Mesodermal cell (in vitro differentiated cells): Measurements from ENCODE around the gene WDR17.

Source experiments
- H3K27ac ChIP-seq: 2 replicates; pipeline ENCODE4 v1.7.0; 2013; ENCODE audit warnings: mild to moderate bottlenecking, low read depth, low read length, moderate library complexity; ENCODE audit not compliant: severe bottlenecking
- H3K36me3 ChIP-seq: 2 replicates; pipeline ENCODE4 v1.7.1; 2013; ENCODE audit warnings: mild to moderate bottlenecking, low read length, moderate library complexity; ENCODE audit not compliant: control insufficient read depth, insufficient read depth
- H3K4me1 ChIP-seq: one replicate; pipeline ENCODE4 v1.7.1; 2013; ENCODE audit warnings: mild to moderate bottlenecking, low read length; ENCODE audit not compliant: insufficient read depth, control insufficient read depth, poor library complexity, severe bottlenecking
- H3K4me3 ChIP-seq: 2 replicates; pipeline ENCODE4 v1.7.0; 2013; ENCODE audit warnings: low read length, control low read depth, mild to moderate bottlenecking; ENCODE audit not compliant: insufficient read depth, poor library complexity, severe bottlenecking; ENCODE audit errors: extremely low read depth
- H3K9me3 ChIP-seq: 2 replicates; pipeline ENCODE4 v1.7.1; 2013; ENCODE audit warnings: mild to moderate bottlenecking, low read length, moderate library complexity; ENCODE audit not compliant: control insufficient read depth
- WGBS, 2 experiments: methylation state at CpG; one replicate each; pipeline ENCODE4 v1.1.5; 2013; ENCODE audit warnings: missing lambda C conversion rate in 2 of 2; ENCODE audit not compliant: insufficient coverage in 2 of 2; 5-methylcytosine and 5-hydroxymethylcytosine counted together

The WDR17 gene

DNA sequence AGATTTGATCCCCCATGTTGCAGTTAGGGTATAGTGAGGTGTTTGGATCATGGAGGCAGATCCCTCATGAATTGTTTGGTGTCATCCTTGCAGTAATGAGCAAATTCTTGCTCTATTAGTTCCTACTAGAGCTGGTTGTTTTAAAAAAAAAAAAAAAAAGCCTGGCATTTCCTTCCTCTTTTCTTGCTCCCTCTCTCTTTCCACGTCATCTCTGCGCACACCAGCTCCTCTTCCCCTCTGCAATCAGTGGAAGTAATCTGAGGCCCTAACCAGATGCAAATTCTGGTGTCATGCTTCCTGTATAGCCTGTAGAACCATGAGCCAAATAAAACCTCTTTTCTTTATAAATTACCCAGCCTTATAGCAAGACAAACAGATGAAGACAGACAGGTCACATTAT, 24.5 kb downstream of the WDR17 start:
- Histone ChIP-seq H3K27ac (no peak overlapping the region), H3K9me3 (no peaks in the 10 kb centered on the region), H3K4me3 (no peak overlapping the region), H3K36me3 (no peaks in the 10 kb centered on the region), H3K4me1 (no peaks in the 10 kb centered on the region)
- WGBS, 2 experiments, result 100% methylated on average over 2 of the region's 2 CpGs

DNA sequence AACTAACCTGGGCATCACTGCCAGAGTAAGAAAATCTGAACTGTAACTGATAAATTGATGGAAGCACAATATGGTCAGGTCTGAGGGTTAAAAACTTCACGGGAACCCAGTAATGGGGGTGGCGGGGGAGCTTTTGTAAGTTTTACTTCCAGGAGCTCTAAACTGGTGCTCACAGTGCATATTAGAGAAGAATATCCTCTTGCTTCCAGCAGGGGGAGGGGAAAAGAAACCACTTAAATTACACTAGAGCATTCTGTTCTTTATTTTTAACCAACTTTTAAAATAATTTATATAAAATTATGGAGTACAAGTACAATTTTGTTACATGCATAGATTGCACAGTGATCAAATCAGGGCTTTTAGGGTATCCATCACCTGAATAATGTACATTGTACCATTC, 33.7 kb downstream of the WDR17 start:
- H3K27ac ChIP-seq, result no peak overlapping the region
- 80 to 100% methylated on average over 1 to 2 of the region's 2 CpGs for WGBS, 2 experiments
- H3K36me3 ChIP-seq, result no peaks in the 10 kb centered on the region
- no peaks in the 10 kb centered on the region for H3K4me1 ChIP-seq
- no peak overlapping the region for H3K4me3 ChIP-seq
- no peaks in the 10 kb centered on the region for H3K9me3 ChIP-seq

DNA sequence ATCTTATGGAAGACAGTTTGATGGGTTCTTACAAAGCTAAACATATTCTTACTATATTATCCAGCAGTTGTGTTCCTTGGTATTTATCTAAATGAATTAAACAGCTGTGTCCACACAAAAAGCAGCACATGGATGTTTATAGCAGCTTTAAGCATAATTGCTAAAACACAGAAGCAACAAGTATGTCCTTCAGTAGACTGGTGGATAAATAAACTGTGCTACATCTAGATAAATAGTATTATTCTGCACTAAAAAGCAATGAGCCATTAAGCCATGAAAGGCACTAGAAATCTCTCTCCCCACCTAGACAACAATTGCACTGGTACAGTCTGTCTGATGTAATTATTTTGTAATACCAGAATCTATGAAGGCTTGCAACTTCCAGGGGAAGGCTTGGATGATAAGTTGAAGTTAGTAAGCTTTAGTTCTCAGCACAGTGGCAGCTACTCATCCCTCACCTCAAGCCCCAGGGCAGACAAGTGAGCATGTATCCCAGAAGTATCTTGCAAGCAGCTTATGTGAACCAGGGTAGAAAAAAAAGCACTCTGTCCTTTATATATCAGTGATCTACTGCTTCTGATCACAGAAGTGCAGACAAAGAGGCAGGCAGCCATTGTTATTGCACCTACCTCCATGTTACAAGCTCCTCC, 36.9 kb downstream of the WDR17 start:
- Histone ChIP-seq H3K4me1 (no peaks in the 10 kb centered on the region), H3K9me3 (no peaks in the 10 kb centered on the region), H3K27ac (no peak overlapping the region), H3K4me3 (no peak overlapping the region), H3K36me3 (no peaks in the 10 kb centered on the region)

DNA sequence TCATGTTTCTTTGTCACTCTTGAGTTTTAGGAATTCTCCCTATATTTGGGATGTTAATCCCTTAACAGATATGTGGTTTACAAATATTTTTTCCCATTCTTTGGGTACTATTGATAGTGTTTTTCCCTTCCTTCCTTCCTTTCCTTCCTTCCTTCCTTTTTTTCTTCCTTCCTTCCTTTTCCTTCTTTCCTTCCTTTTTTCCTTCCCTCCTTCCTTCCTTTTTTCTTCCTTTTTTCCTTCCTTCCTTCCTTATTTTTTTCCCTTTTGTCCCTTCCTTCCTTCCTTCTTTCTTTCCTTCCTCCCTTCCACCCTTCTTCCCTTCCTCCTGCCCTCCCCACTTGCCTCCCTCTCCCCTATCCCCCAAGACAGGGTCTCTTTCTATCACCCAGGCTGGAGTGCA, 42.1 kb downstream of the WDR17 start:
- Histone ChIP-seq H3K36me3 (no peaks in the 10 kb centered on the region), H3K4me1 (no peaks in the 10 kb centered on the region), H3K27ac (no peak overlapping the region), H3K9me3 (no peaks in the 10 kb centered on the region), H3K4me3 (no peak overlapping the region)

DNA sequence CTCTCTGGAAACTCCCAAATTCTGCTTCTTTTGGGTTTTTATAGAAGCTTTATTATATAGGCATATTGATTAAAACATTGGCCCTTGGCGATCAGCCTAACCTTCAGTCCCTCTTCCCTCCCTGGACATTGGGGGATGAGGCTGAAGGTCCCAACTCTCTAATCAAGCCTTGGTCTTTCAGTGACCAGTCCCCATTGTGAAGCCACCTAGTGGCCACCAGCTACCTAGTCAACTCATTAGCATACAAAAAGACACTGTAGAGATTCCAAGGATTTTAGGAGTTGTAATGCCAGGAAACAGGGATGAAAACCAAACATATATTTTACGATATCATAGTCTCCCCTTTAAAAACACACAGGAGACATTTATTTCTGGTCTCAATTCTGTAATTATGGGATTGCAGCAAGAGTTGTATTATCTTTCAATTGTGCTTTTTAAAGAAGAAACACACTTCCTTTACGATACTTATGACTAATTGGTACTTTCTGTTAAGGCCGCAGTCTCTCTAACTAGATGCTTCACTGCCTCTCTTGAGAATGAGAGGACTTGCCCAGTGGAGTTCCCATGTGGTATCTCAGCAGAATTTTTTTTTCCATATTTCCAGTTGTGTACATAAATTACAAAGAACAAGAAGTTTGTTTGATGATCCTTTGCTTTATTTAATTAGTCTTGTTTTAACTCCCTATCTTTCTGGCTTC, 58.2 kb downstream of the WDR17 start:
- Histone ChIP-seq H3K4me3 (no peak overlapping the region), H3K36me3 (no peaks in the 10 kb centered on the region), H3K27ac (no peak overlapping the region), H3K4me1 (no peaks in the 10 kb centered on the region), H3K9me3 (no peaks in the 10 kb centered on the region)
- WGBS, 2 experiments, result 88% methylated on average over 2 of the region's 4 CpGs; no CpG with 5 or more reads in 1 of the 2 experiments

GRCh38 chr4:176125063-176125462, 59.4 kb downstream of the WDR17 start:
- Histone ChIP-seq H3K4me3 (no peak overlapping the region), H3K36me3 (no peaks in the 10 kb centered on the region), H3K27ac (no peak overlapping the region), H3K4me1 (no peaks in the 10 kb centered on the region), H3K9me3 (no peaks in the 10 kb centered on the region)
- WGBS, 2 experiments, result no CpG with 5 or more reads among the region's 4 CpGs

GRCh38 chr4:176134670-176135069, 69.0 kb downstream of the WDR17 start:
- WGBS, 2 experiments, result no CpG with 5 or more reads among the region's 2 CpGs
- Histone ChIP-seq H3K9me3 (no peaks in the 10 kb centered on the region), H3K4me3 (no peak overlapping the region), H3K27ac (no peak overlapping the region), H3K36me3 (no peaks in the 10 kb centered on the region), H3K4me1 (no peaks in the 10 kb centered on the region)

DNA sequence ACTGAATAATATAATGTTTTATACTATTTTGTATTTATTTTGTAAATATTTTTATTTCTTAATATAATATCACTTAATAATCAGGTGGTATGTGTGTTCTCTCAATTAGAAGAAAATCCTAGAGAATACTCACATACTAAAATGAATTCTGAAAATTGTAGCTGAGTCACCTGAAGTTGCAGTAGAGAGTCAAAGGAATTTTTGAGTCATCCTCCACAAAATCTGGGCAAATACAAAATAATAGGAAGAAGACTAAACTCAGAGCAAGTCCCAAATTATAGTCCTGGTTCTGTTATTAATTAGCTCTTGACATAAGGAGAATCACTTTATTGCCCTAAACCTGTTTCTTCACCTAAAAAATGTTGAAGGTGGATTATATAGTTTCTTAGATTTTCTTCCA, 72.0 kb downstream of the WDR17 start:
- Histone ChIP-seq H3K4me1 (no peaks in the 10 kb centered on the region), H3K9me3 (no peaks in the 10 kb centered on the region), H3K4me3 (no peak overlapping the region), H3K27ac (no peak overlapping the region), H3K36me3 (no peaks in the 10 kb centered on the region)

GRCh38 chr4:176139518-176139917, 73.9 kb downstream of the WDR17 start:
- no peak overlapping the region for H3K4me3 ChIP-seq
- no peak overlapping the region for H3K27ac ChIP-seq
- no peaks in the 10 kb centered on the region for H3K4me1 ChIP-seq

DNA sequence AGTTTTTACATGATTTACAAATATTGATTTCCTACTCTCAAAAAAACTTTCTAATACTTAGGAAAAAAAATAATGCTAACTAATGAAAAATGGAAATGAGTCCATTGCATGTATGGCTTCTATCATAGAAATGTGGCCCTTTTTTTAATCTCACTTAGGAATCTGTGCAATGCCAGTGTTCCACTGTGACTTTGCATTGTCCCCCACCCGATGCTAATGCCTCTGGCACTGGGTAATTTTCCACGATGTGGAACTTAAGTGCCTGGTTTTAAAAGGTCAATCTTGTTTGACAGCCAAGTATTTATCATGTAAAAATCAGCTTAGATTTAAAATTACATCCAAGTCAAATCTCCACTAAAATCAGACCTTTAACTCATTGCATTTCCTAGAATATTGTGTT, 76.6 kb downstream of the WDR17 start:
- no peaks in the 10 kb centered on the region for H3K9me3 ChIP-seq
- WGBS, 2 experiments, result no CpG with 5 or more reads among the region's 2 CpGs
- H3K4me1 ChIP-seq, result no peaks in the 10 kb centered on the region
- no peak overlapping the region for H3K27ac ChIP-seq
- no peak overlapping the region for H3K4me3 ChIP-seq
- no peaks in the 10 kb centered on the region for H3K36me3 ChIP-seq

More at GRCh38 chr4:176139518-176139917, 73.9 kb downstream of the WDR17 start:
- H3K9me3 ChIP-seq, result no peaks in the 10 kb centered on the region
- no peaks in the 10 kb centered on the region for H3K36me3 ChIP-seq

GRCh38 chr4:176149680-176150355, 84.2 kb downstream of the WDR17 start:
- H3K27ac ChIP-seq, result no peak overlapping the region
- no peak overlapping the region for H3K4me3 ChIP-seq
- H3K4me1 ChIP-seq, result no peaks in the 10 kb centered on the region
- no CpG with 5 or more reads among the region's 3 CpGs for WGBS, 2 experiments
- H3K36me3 ChIP-seq, result no peaks in the 10 kb centered on the region
- H3K9me3 ChIP-seq, result no peaks in the 10 kb centered on the region
